ENCODE measurements around the gene SRF. TPM values are rescaled to one million over a fixed set of nuclear protein-coding genes. Genes with fewer than 3 reads are reported as not detected.
"Not testable (repeated sequence)": the region's sequence is repeated elsewhere in the genome, so short reads cannot be mapped to it uniquely, and the experiment has no call there.

Gene SRF
- total and polyA plus RNA-seq, 9 donors: 21.0 to 73.3 (median 32.3) TPM

- Histone ChIP-seq H3K4me1 (ENCODE audit: insufficient read depth) (peaks cover 19% of the 10 kb centered on the region), H3K36me3 (no peaks in the 10 kb centered on the region), H3K4me3 (no peak overlapping the region), H3K9me3 (no peaks in the 10 kb centered on the region), H3K27ac (no peak overlapping the region), H3K27me3 (no peaks in the 10 kb centered on the region)
- intact Hi-C loops (cut with DNase I): loop anchor here in 1 of 4 donors (10.0 kb wide), 1 partner anchor 54 kb away; the partner anchor contains the start of gene PTK7
- 63 to 73% (median 67%) methylated on average over 13 to 16 of the region's 16 CpGs for WGBS, 3 donors
- no peak for DNase-seq
- no peak for TF ChIP-seq POLR2A (IDR thresholded peaks at IDR 0.05)
- TF ChIP-seq CTCF (IDR thresholded peaks at IDR 0.05): no peak
- no peak for TF ChIP-seq EP300 (IDR thresholded peaks at IDR 0.05)
These were observed 42.1 kb upstream of the SRF start for GRCh38 chr6:43128926-43129325.

GRCh38 chr6:43129434-43130194, 41.5 kb upstream of the SRF start:
- no peak overlapping the region for H3K27ac ChIP-seq
- intact Hi-C loops (cut with DNase I): loop anchor here in 2 of 4 donors (5.0 to 10.0 kb wide), 2 partner anchors 55 to 57 kb away; partner anchors contain the start of gene PTK7 (in 1 of the 2)
- H3K27me3 ChIP-seq: no peaks in the 10 kb centered on the region

DNA sequence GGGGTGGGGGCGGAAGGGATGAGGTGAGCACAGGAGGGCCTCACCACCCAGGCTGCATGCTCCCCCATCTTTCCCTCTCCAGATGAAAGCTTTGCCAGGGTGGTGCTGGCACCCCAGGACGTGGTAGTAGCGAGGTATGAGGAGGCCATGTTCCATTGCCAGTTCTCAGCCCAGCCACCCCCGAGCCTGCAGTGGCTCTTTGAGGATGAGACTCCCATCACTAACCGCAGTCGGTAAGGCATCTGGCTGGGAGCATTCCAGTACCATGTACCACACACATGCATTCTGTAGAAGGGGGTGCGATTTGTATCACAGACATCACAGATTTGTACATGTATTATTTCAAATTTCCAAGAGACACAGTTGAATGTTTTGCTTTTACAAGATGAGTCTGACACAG, 40.6 kb upstream of the SRF start:
- 89 to 92% (median 90%) methylated on average over 7 of the region's 7 CpGs for WGBS, 3 donors

More at GRCh38 chr6:43129434-43130194, 41.5 kb upstream of the SRF start:
- TF ChIP-seq EP300 (IDR thresholded peaks at IDR 0.05) (no peak), POLR2A (IDR thresholded peaks at IDR 0.05) (no peak), CTCF (IDR thresholded peaks at IDR 0.05) (no peak)
- DNase-seq: no peak
- Histone ChIP-seq H3K4me1 (ENCODE audit: insufficient read depth) (peaks cover 14% of the 10 kb centered on the region), H3K9me3 (no peaks in the 10 kb centered on the region), H3K36me3 (no peaks in the 10 kb centered on the region), H3K4me3 (no peak overlapping the region)
- WGBS, 3 donors: 34 to 49% (median 39%) methylated on average over 15 of the region's 15 CpGs

GRCh38 chr6:43131379-43131778, 39.7 kb upstream of the SRF start:
- intact Hi-C loops (cut with DNase I): loop anchor here in 1 of 4 donors (5.0 kb wide), 1 partner anchor 59 kb away; no protein-coding TSS in a partner anchor

More for the DNA sequence above, 40.6 kb upstream of the SRF start:
- intact Hi-C loops (cut with DNase I): loop anchor here in 1 of 4 donors (5.0 kb wide), 1 partner anchor 58 kb away; no protein-coding TSS in a partner anchor
- DNase-seq: no peak
- Histone ChIP-seq H3K27ac (no peak overlapping the region), H3K4me1 (ENCODE audit: insufficient read depth) (peaks cover 14% of the 10 kb centered on the region), H3K4me3 (no peak overlapping the region), H3K9me3 (no peaks in the 10 kb centered on the region), H3K36me3 (no peaks in the 10 kb centered on the region), H3K27me3 (no peaks in the 10 kb centered on the region)
- no peak for TF ChIP-seq POLR2A (IDR thresholded peaks at IDR 0.05)
- no peak for TF ChIP-seq EP300 (IDR thresholded peaks at IDR 0.05)
- no peak for TF ChIP-seq CTCF (IDR thresholded peaks at IDR 0.05)

DNA sequence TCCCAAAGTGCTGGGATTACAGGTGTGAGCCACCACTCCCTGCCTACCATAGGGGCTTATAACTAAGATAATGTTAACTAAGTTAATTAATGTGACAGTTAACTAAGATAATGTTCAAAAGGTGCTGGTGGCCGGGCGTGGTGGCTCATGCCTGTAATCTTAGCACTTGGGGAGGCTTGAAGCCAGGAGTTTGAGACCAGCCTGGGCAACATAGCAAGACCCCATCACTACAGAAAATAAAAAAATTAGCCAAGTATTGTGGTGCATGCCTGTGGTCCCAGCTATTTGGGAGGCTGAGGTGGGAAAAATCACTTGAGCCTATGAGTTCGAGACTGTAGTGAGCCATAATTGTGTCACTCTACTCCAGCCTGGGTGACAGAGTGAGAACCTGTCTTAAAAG, 32.8 kb upstream of the SRF start:
- Histone ChIP-seq H3K27ac (no peak overlapping the region), H3K9me3 (no peaks in the 10 kb centered on the region), H3K4me1 (ENCODE audit: insufficient read depth) (peaks cover 3% of the 10 kb centered on the region), H3K4me3 (no peak overlapping the region), H3K27me3 (no peaks in the 10 kb centered on the region), H3K36me3 (no peaks in the 10 kb centered on the region)
- DNase-seq: no peak
- 92 to 96% (median 93%) methylated on average over 3 of the region's 3 CpGs for WGBS, 3 donors
- intact Hi-C loops (cut with DNase I): no loop called here
- no peak for TF ChIP-seq CTCF (IDR thresholded peaks at IDR 0.05)

More at GRCh38 chr6:43131379-43131778, 39.7 kb upstream of the SRF start:
- H3K27ac ChIP-seq, H3K9me3 ChIP-seq, H3K4me3 ChIP-seq, DNase-seq, H3K27me3 ChIP-seq, H3K36me3 ChIP-seq: not testable (repeated sequence)
- WGBS, 3 donors: 55 to 62% (median 56%) methylated on average over 5 of the region's 5 CpGs
- H3K4me1 ChIP-seq (ENCODE audit: insufficient read depth): peaks cover 11% of the 10 kb centered on the region

- H3K4me3 ChIP-seq; DNase-seq; H3K27ac ChIP-seq; H3K27me3 ChIP-seq; H3K36me3 ChIP-seq; H3K9me3 ChIP-seq; H3K4me1 ChIP-seq (ENCODE audit: insufficient read depth): not testable (repeated sequence)
- intact Hi-C loops (cut with DNase I): loop anchor here (5.0 to 10.0 kb wide), 4 partner anchors 68 to 1225 kb away; no protein-coding TSS in a partner anchor
- WGBS, 3 donors: 89 to 92% (median 92%) methylated on average over 11 of the region's 11 CpGs
These were observed 31.1 kb upstream of the SRF start for GRCh38 chr6:43139973-43140372.
